HG03439 (cell line): ENCODE measurements around the gene GJB2.

Source experiments
- ATAC-seq: cut with Tn5 transposase; IDR thresholded peaks from one replicate; pipeline ENCODE4 v1.9.1; 2021; ENCODE audit warnings: mild to moderate bottlenecking, moderate library complexity; ENCODE audit not compliant: unreplicated experiment

GJB2 gene

GRCh38 chr13:20192836-20193161 is at the start of gene GJB2:
Gene GJB2 (minus strand): TSS chr13:20192938. CDS start chr13:20189581, 3,357 bp downstream.
- ATAC-seq = no peak

GRCh38 chr13:20241593-20241992 is 48.9 kb upstream of the GJB2 start:
- no peak for ATAC-seq

- no peak for ATAC-seq
Observed at GRCh38 chr13:20239748-20240147, 47.0 kb upstream of the GJB2 start.

- no peak for ATAC-seq
Observed at GRCh38 chr13:20232556-20233277, 40.0 kb upstream of the GJB2 start.

GRCh38 chr13:20231839-20232555 is 39.3 kb upstream of the GJB2 start, which contains the start of gene GJB6:
Gene GJB6 (minus strand): TSS chr13:20232319. CDS start chr13:20223480, 8,839 bp downstream.
- ATAC-seq = no peak

- ATAC-seq = no peak
Observed at GRCh38 chr13:20230913-20231838, 38.4 kb upstream of the GJB2 start.

GRCh38 chr13:20227730-20228129 is 35.0 kb upstream of the GJB2 start:
- no peak for ATAC-seq

GRCh38 chr13:20227288-20227687 is 34.5 kb upstream of the GJB2 start:
- ATAC-seq = no peak

GRCh38 chr13:20222553-20222952 is 29.8 kb upstream of the GJB2 start:
- no peak for ATAC-seq

- ATAC-seq = no peak
Observed at GRCh38 chr13:20221772-20222171, 29.0 kb upstream of the GJB2 start.

- peak; percentile 70 for ATAC-seq
Observed at GRCh38 chr13:20219577-20219976, 26.8 kb upstream of the GJB2 start.

- ATAC-seq = no peak
Observed at GRCh38 chr13:20217168-20217567, 24.4 kb upstream of the GJB2 start.

GRCh38 chr13:20209948-20210347 is 17.2 kb upstream of the GJB2 start:
- ATAC-seq = no peak

- no peak for ATAC-seq
Observed at GRCh38 chr13:20206698-20207235, 14.0 kb upstream of the GJB2 start.

- no peak for ATAC-seq
Observed at GRCh38 chr13:20206065-20206697, 13.4 kb upstream of the GJB2 start.

- ATAC-seq = no peak
Observed at GRCh38 chr13:20198781-20199180, 6.0 kb upstream of the GJB2 start.

- ATAC-seq = no peak
Observed at GRCh38 chr13:20197361-20197834, 4.7 kb upstream of the GJB2 start.

- no peak for ATAC-seq
Observed at GRCh38 chr13:20195801-20196200, 3.1 kb upstream of the GJB2 start.

GRCh38 chr13:20193907-20194631 is 1.3 kb upstream of the GJB2 start:
- no peak for ATAC-seq
